ENCODE measurements around the gene GSTO1.

- TF ChIP-seq FOXM1 (IDR thresholded peaks at IDR 0.05; ENCODE audit: low read depth) (no peak), FOXM1 (CRISPR knock-in tag; IDR thresholded peaks at IDR 0.05; ENCODE audit: low read depth) (no peak), ARID1B (IDR thresholded peaks at IDR 0.05) (no peak)
Measured at GRCh38 chr10:104291439-104291951, 36.8 kb downstream of the GSTO1 start.
